ENCODE results near the gene TOMT.

The TOMT gene

GRCh38 chr11:72088076-72088808, 17.5 kb upstream of the TOMT start:
- DNase-seq: no peak

GRCh38 chr11:72091292-72091691, 14.4 kb upstream of the TOMT start:
- DNase-seq: peak; percentile 25

- DNase-seq: no peak
Measured at GRCh38 chr11:72098741-72099140, 7.0 kb upstream of the TOMT start.

- no peak for DNase-seq
Measured at GRCh38 chr11:72100009-72100408, 5.7 kb upstream of the TOMT start.

GRCh38 chr11:72100462-72100861, 5.3 kb upstream of the TOMT start:
- no peak for DNase-seq

GRCh38 chr11:72102162-72102561, 3.6 kb upstream of the TOMT start:
- DNase-seq: no peak

- DNase-seq: no peak
Measured at GRCh38 chr11:72102631-72102945, 3.1 kb upstream of the TOMT start.

- DNase-seq: peak; percentile 98
Measured at GRCh38 chr11:72102946-72103753, 2.6 kb upstream of the TOMT start, which contains the start of gene LAMTOR1. Gene LAMTOR1, minus strand, starts transcription at chr11:72103297. Its CDS starts 73 bp downstream, at chr11:72103224.

- DNase-seq: no peak
Measured at GRCh38 chr11:72103754-72104167, 2.0 kb upstream of the TOMT start.

GRCh38 chr11:72111300-72112142, 5.8 kb downstream of the TOMT start:
- no peak for DNase-seq

GRCh38 chr11:72112143-72112977, 6.6 kb downstream of the TOMT start, which contains the start of gene ANAPC15:
Gene ANAPC15, minus strand, starts transcription at chr11:72112695. Its CDS starts 1,419 bp downstream, at chr11:72111276.
- DNase-seq: peak; percentile 98

- DNase-seq: no peak
Measured at GRCh38 chr11:72112978-72113808, 7.5 kb downstream of the TOMT start.

GRCh38 chr11:72114570-72114969, 8.8 kb downstream of the TOMT start:
- DNase-seq: no peak

GRCh38 chr11:72116019-72116755, 10.5 kb downstream of the TOMT start:
- no peak for DNase-seq

- no peak for DNase-seq
Measured at GRCh38 chr11:72119198-72119597, 13.5 kb downstream of the TOMT start.

GRCh38 chr11:72120930-72121329, 15.2 kb downstream of the TOMT start:
- DNase-seq: no peak

- DNase-seq: no peak
Measured at GRCh38 chr11:72122607-72123006, 16.9 kb downstream of the TOMT start.

- DNase-seq: no peak
Measured at GRCh38 chr11:72123117-72123653, 17.5 kb downstream of the TOMT start.

GRCh38 chr11:72124046-72124445, 18.3 kb downstream of the TOMT start:
- no peak for DNase-seq

GRCh38 chr11:72125956-72126355, 20.2 kb downstream of the TOMT start:
- no peak for DNase-seq

Measured in NCI-H1048 (cell line).